ENCODE data around the gene CLN3.
"Not testable (repeated sequence)": the region's sequence is repeated elsewhere in the genome, so short reads cannot be mapped to it uniquely, and the experiment has no call there.

The CLN3 gene

DNA sequence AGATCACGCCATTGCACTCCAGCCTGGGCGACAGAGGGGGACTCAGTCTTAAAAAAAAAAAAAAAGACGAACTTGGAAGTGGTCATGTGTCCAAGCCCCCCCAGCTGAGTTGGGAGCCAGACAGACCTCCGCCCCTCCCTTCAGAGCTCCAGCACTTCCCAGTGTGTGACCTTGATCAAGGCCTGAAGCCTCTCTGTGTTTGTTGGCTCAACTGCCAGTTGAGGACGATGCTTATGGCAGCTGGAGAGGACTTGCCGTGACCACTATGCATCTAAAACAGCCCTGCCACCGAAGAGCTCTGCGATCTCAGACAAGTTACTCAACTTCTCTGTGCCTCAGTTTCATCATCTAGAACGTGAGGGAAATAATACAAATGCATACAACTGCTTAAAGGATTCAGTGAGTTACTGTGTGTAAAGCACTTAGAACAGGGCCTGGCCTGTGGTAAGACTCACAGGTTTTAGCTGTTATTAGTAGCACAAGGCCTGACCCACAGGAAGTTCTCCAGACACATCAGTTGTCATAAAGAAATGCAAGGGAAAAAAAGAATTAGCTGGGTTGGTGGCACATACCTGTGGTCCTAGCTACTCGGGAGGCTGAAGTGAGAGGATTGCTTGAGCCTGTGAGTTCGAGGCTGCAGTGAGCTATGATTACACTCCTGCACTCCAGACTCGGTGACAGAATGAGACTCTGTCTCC lies 21.8 kb upstream of the CLN3 start:
- DNase-seq (ENCODE audit: low spot score) = no peak

- no peak for DNase-seq (ENCODE audit: low spot score)
Observed at GRCh38 chr16:28511801-28512789, 20.2 kb upstream of the CLN3 start.

DNA sequence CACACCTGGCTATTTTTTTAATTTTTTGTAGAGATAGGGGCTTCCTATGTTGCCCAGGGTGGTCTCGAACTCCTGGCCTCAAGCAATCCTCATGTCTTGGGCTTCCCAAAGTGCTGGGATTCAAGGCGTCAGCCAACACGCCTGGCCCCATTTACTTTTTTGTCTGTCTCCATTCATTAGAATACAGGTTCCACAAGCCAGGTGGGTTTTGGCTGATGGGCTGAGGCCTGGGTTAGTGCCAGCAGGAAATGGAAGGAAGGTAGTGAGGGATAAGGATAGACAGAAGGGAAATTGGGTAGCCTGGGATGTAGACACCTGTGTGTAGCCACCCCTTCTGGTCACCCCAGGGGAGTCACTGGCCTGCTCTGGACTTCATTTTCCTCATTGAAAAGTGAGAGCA lies 19.2 kb upstream of the CLN3 start:
- DNase-seq (ENCODE audit: low spot score) = no peak

- no peak for DNase-seq (ENCODE audit: low spot score)
Observed at GRCh38 chr16:28505489-28506137, 13.7 kb upstream of the CLN3 start.

DNA sequence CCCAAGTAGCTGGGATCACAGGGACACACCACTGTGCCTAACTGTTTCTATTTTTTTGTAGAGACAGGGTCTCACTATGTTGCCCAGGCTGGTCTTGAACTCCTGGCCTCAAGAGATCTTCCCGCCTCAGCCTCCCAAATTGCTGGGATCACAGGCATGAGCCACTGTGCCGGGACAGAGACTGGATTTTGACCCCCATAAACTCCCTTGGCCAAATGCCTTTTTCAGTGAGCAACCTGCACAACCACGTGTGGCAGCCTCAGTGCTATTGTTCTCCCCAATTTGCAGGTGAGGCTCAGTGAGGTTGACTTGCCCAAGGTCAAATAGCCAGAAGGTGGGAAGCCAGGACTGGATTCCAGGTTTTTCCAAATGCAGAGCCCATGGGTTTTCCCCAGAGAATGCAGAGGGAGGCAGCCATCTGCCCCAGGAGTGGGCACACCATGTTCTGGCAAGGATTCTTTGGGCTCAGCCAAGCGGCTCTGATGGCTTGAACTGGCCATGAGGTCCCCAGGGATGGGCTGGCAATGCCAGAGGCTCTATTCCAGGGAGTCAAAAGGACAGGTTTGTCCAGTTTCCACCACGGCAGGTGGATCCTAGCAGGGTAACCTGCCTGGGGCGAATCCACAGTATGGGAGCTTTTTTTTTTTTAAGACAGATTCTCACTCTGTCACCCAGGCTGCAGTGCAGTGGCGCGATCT lies 13.0 kb upstream of the CLN3 start:
- DNase-seq (ENCODE audit: low spot score) = no peak

GRCh38 chr16:28503470-28504259 lies 11.8 kb upstream of the CLN3 start:
- DNase-seq (ENCODE audit: low spot score) = no peak

DNA sequence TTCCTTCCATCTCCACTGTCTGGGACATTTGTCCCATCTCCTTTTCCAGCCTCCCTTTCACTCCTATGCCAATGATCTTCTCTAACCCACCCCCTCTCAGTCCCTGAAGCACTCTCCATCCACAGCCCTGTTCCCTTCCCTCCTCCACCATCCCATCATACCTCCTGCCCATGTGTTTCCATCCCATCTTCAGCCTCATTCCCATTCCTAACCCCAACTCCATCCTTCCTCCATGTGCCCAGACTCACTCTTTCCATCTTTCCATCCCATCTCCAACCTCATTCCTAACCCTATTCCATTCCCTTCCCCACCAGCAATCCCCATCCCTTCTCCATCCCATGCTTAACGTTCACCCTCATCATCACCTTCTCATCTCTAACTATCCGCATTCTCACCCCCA lies 10.4 kb upstream of the CLN3 start:
- DNase-seq (ENCODE audit: low spot score) = no peak

DNA sequence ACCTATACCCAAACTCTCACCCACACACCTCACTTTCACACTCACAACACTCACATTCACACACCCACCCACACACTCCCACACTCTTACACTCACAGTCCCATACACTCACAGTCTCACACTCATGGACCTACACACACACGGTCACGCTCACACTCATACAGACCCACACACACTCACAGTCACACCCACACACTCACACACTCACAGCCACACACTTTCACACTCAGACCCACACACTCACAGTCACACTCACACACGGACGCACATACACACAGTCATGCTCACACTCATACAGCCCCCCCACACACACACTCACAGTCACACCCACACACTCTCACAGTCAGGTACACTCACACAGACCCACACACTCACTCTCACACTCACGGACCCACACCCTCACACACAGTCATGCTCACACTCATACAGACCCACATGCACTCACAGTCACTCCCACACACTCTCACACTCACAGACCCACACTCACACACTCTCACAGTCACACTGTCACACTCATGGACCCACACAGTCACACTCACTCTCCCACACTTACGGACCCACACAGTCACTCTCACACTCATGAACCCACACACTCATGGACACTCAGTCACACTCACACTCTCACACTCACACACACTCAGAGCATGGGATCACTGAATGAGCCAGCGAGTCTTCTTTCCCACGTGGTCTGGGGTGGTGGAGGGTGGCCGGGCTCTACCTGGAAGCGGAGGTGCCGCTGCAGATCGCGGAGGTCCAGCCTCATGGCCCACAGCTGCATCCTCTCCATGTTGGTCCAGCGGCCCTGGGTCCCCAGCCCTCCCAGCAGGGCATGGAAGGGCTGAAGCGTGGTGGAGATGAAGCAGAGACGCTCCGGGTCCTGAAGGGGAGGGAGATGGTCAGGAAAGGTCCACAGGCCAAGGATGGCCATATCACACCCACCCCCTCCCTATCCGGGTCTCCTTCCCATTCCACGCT lies 9.7 kb upstream of the CLN3 start:
- no peak for DNase-seq (ENCODE audit: low spot score)

GRCh38 chr16:28500476-28501180 lies 8.8 kb upstream of the CLN3 start:
- DNase-seq (ENCODE audit: low spot score) = not testable (repeated sequence)

- no peak for DNase-seq (ENCODE audit: low spot score)
Observed at GRCh38 chr16:28499854-28500253, 8.0 kb upstream of the CLN3 start.

GRCh38 chr16:28498666-28499381 lies 7.0 kb upstream of the CLN3 start:
- no peak for DNase-seq (ENCODE audit: low spot score)

DNA sequence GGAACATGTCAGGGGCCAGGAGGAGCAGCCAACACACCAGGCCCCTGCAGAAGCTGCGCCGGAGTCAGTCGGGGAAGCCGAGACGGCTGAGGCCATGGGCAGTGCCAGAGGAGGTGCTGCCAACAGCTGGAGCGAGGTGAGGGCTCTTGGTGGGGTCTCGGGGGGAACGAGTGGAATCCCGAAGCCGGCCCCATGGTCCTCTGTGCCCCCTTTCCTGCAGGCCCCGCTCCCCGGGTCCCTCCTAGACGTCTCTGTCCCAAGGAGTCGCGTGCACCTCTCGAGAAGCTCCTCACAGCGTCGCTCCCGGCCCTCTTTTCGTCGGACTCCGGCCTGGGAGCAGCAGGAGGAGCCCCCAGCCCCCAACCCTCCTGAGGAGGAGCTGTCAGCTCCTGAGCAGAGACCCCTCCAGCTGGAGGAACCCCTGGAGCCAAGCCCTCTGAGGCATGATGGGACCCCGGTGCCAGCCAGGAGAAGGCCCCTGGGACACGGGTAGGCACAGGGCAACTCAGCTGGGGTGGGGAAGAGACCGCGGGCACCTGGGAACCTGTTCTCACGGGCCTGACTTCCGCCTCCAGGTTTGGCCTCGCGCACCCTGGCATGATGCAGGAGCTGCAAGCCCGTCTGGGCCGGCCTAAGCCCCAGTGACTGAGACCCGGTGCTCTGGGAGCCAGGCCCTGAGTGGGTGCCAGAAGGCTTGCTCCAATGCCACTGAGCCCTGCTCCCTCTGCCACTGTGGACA lies 6.2 kb upstream of the CLN3 start:
- no peak for DNase-seq (ENCODE audit: low spot score)

GRCh38 chr16:28497386-28497785 lies 5.5 kb upstream of the CLN3 start:
- no peak for DNase-seq (ENCODE audit: low spot score)

GRCh38 chr16:28496844-28497243 lies 5.0 kb upstream of the CLN3 start:
- no peak for DNase-seq (ENCODE audit: low spot score)

- DNase-seq (ENCODE audit: low spot score) = no peak
Observed at GRCh38 chr16:28495795-28496749, 4.2 kb upstream of the CLN3 start.

GRCh38 chr16:28495098-28495793 lies 3.4 kb upstream of the CLN3 start:
- DNase-seq (ENCODE audit: low spot score) = no peak
